ENCODE measurements around the gene ARSB. TPM values are rescaled to one million over a fixed set of nuclear protein-coding genes. Genes with fewer than 3 reads are reported as not detected.

ARSB gene
- total RNA-seq, 1 experiment from 2014 or later = 21.4 TPM

- Mint-ChIP-seq H3K4me3 (ENCODE audit: low read depth, unreplicated experiment) (no peak overlapping the region), H3K27ac (ENCODE audit: unreplicated experiment) (no peak overlapping the region), H3K27me3 (ENCODE audit: unreplicated experiment) (no peaks in the 10 kb centered on the region), H3K4me1 (ENCODE audit: low read depth, unreplicated experiment) (no peaks in the 10 kb centered on the region), H3K36me3 (ENCODE audit: insufficient read depth, unreplicated experiment) (no peaks in the 10 kb centered on the region), H3K9me3 (ENCODE audit: low read depth, unreplicated experiment) (no peaks in the 10 kb centered on the region)
- no TSS peak for BruUV-seq (replicated peaks)
- CTCF ChIA-PET = no interaction called here
- no peak for DNase-seq
- no peak for TF ChIP-seq CTCF (IDR thresholded peaks at IDR 0.05; ENCODE audit: unreplicated experiment)
- intact Hi-C loops (cut with micrococcal nuclease; ENCODE audit: unreplicated experiment) = no loop called here
Observed at GRCh38 chr5:78903353-78903752, 81.8 kb downstream of the ARSB start.

- no TSS peak for BruUV-seq (replicated peaks)
- H3K4me1 Mint-ChIP-seq (ENCODE audit: low read depth, unreplicated experiment) = peaks cover 1% of the 10 kb centered on the region
- H3K9me3 Mint-ChIP-seq (ENCODE audit: low read depth, unreplicated experiment) = no peaks in the 10 kb centered on the region
- H3K27ac Mint-ChIP-seq (ENCODE audit: unreplicated experiment) = no peak overlapping the region
- intact Hi-C loops (cut with micrococcal nuclease; ENCODE audit: unreplicated experiment) = loop anchor here (1.0 kb wide), 3 partner anchors 65 to 233 kb away; no protein-coding TSS in a partner anchor
- CTCF ChIA-PET = interaction anchor here (0.7 to 3.4 kb wide), 14 partner anchors 12 to 233 kb away, joined by 3 to 30 read pairs (median 4); no protein-coding TSS in a partner anchor
- no peaks in the 10 kb centered on the region for H3K27me3 Mint-ChIP-seq (ENCODE audit: unreplicated experiment)
- peak; percentile 65 for DNase-seq
- TF ChIP-seq CTCF (IDR thresholded peaks at IDR 0.05; ENCODE audit: unreplicated experiment) = peak; percentile 92
- H3K36me3 Mint-ChIP-seq (ENCODE audit: insufficient read depth, unreplicated experiment) = no peaks in the 10 kb centered on the region
- no peak overlapping the region for H3K4me3 Mint-ChIP-seq (ENCODE audit: low read depth, unreplicated experiment)
Observed at GRCh38 chr5:78899922-78900362, 85.2 kb downstream of the ARSB start.

- intact Hi-C loops (cut with micrococcal nuclease; ENCODE audit: unreplicated experiment) = no loop called here
Observed at GRCh38 chr5:78896132-78896531, 89.0 kb downstream of the ARSB start.

GRCh38 chr5:78895616-78896015 is 89.5 kb downstream of the ARSB start:
- H3K9me3 Mint-ChIP-seq (ENCODE audit: low read depth, unreplicated experiment) = no peaks in the 10 kb centered on the region
- H3K4me3 Mint-ChIP-seq (ENCODE audit: low read depth, unreplicated experiment) = no peak overlapping the region
- no peak for TF ChIP-seq CTCF (IDR thresholded peaks at IDR 0.05; ENCODE audit: unreplicated experiment)
- peaks cover 16% of the 10 kb centered on the region for H3K4me1 Mint-ChIP-seq (ENCODE audit: low read depth, unreplicated experiment)
- no TSS peak for BruUV-seq (replicated peaks)
- CTCF ChIA-PET = no interaction called here
- no peak for DNase-seq
- no peaks in the 10 kb centered on the region for H3K36me3 Mint-ChIP-seq (ENCODE audit: insufficient read depth, unreplicated experiment)
- H3K27ac Mint-ChIP-seq (ENCODE audit: unreplicated experiment) = no peak overlapping the region
- intact Hi-C loops (cut with micrococcal nuclease; ENCODE audit: unreplicated experiment) = no loop called here
- no peaks in the 10 kb centered on the region for H3K27me3 Mint-ChIP-seq (ENCODE audit: unreplicated experiment)

More at GRCh38 chr5:78896132-78896531, 89.0 kb downstream of the ARSB start:
- no peaks in the 10 kb centered on the region for H3K36me3 Mint-ChIP-seq (ENCODE audit: insufficient read depth, unreplicated experiment)
- no peak for DNase-seq
- H3K4me1 Mint-ChIP-seq (ENCODE audit: low read depth, unreplicated experiment) = peaks cover 16% of the 10 kb centered on the region
- CTCF ChIA-PET = no interaction called here
- H3K27me3 Mint-ChIP-seq (ENCODE audit: unreplicated experiment) = no peaks in the 10 kb centered on the region
- H3K27ac Mint-ChIP-seq (ENCODE audit: unreplicated experiment) = no peak overlapping the region
- H3K9me3 Mint-ChIP-seq (ENCODE audit: low read depth, unreplicated experiment) = no peaks in the 10 kb centered on the region
- no TSS peak for BruUV-seq (replicated peaks)
- H3K4me3 Mint-ChIP-seq (ENCODE audit: low read depth, unreplicated experiment) = no peak overlapping the region
- no peak for TF ChIP-seq CTCF (IDR thresholded peaks at IDR 0.05; ENCODE audit: unreplicated experiment)

Data from Calu3 (cell line).